Vagina (tissue), 2 donors: ENCODE results near the gene DUSP28. TPM values are rescaled to one million over a fixed set of nuclear protein-coding genes. Genes with fewer than 3 reads are reported as not detected.

Experiments used
- DNase-seq, 2 donors: peaks; one replicate each; pipeline ENCODE4 v3.0.0-alpha.2; 2017; ENCODE audit errors: extremely low spot score in 2 of 2
- H3K27ac ChIP-seq: fragments of 200-600 bp; sonication (generic); one replicate; pipeline ENCODE4 v1.5.1; 2019
- H3K27me3 ChIP-seq: fragments of 200-600 bp; sonication (generic); one replicate; pipeline ENCODE4 v1.5.1; 2019
- H3K36me3 ChIP-seq, 2 donors: fragments of 200-600 bp; sonication (generic); one replicate each; pipeline ENCODE4 v1.5.1; 2017 to 2019
- H3K4me1 ChIP-seq: fragments of 200-600 bp; sonication (generic); one replicate; pipeline ENCODE4 v1.5.1; 2019
- H3K4me3 ChIP-seq, 2 donors: fragments of 200-600 bp; sonication (generic); 1 replicate in 1 of 2; 2 replicates in 1 of 2; pipeline ENCODE4 v1.5.1; 2016 to 2019
- H3K9me3 ChIP-seq: fragments of 200-600 bp; sonication (generic); one replicate; pipeline ENCODE4 v1.5.1; 2019
- CTCF ChIP-seq, 3 experiments: fragments of 450-650 bp in 2 of 3; fragments of 200-600 bp in 1 of 3; sonication (generic) in 1 of 3; IDR thresholded peaks; one replicate each; pipeline ENCODE4 v1.5.1; 2017 to 2019; ENCODE audit warnings: antibody characterized with exemption in 3 of 3, mild to moderate bottlenecking in 2 of 3, moderate library complexity in 2 of 3
- POLR2A ChIP-seq, 2 donors: fragments of 450-650 bp; IDR thresholded peaks; one replicate each; pipeline ENCODE4 v1.6.1; 2017; ENCODE audit warnings: antibody characterized with exemption in 2 of 2, mild to moderate bottlenecking in 2 of 2, moderate library complexity in 2 of 2
- POLR2AphosphoS5 ChIP-seq, 2 donors: sonication (generic); formaldehyde crosslinking; IDR thresholded peaks; one replicate each; pipeline ENCODE4 v1.9.0; 2017; ENCODE audit warnings: antibody characterized with exemption in 2 of 2, mild to moderate bottlenecking in 2 of 2, low read depth in 1 of 2; ENCODE audit not compliant: insufficient read depth in 1 of 2
- intact Hi-C: fragments of 100-400 bp; cut with DNase I; formaldehyde crosslinking; loops from one replicate; pipeline ENCODE4 v1.15.1; 2023
- total RNA-seq: library from RNA; depleted of rRNA; stranded (reverse); fragments of >200 nt; gene quantifications from one replicate; pipeline ENCODE4 v1.2.3, GENCODE V29; 2016

The DUSP28 gene
- total RNA-seq, 1 donor from 2014 or later, result 5.9 TPM

- no peak overlapping the region for H3K27ac ChIP-seq
- H3K4me1 ChIP-seq, result no peaks in the 10 kb centered on the region
- H3K4me3 ChIP-seq, result no peak overlapping the region
- no peaks in the 10 kb centered on the region for H3K27me3 ChIP-seq
- no peak for DNase-seq
- intact Hi-C loops, result no loop called here
- H3K9me3 ChIP-seq, result no peaks in the 10 kb centered on the region
- TF ChIP-seq CTCF (IDR thresholded peaks at IDR 0.05), result no peak
- no peak for TF ChIP-seq POLR2AphosphoS5 (IDR thresholded peaks at IDR 0.05; ENCODE audit: insufficient read depth in 1 of 2, low read depth in 1 of 2)
- TF ChIP-seq POLR2A (IDR thresholded peaks at IDR 0.05), result no peak
- peaks cover 0 to 3% of the 10 kb centered on the region in 2 donors for H3K36me3 ChIP-seq
These were observed 42.3 kb downstream of the DUSP28 start for GRCh38 chr2:240602266-240603050.

- DNase-seq, result no peak
- H3K36me3 ChIP-seq, result no peaks in the 10 kb centered on the region
- H3K27me3 ChIP-seq, result no peaks in the 10 kb centered on the region
- H3K4me1 ChIP-seq, result no peaks in the 10 kb centered on the region
- no peak overlapping the region for H3K27ac ChIP-seq
- TF ChIP-seq POLR2AphosphoS5 (IDR thresholded peaks at IDR 0.05; ENCODE audit: insufficient read depth in 1 of 2, low read depth in 1 of 2) (no peak), POLR2A (IDR thresholded peaks at IDR 0.05) (no peak), CTCF (IDR thresholded peaks at IDR 0.05) (no peak)
- H3K4me3 ChIP-seq, result no peak overlapping the region
- no peaks in the 10 kb centered on the region for H3K9me3 ChIP-seq
- intact Hi-C loops, result no loop called here
These were observed 43.1 kb downstream of the DUSP28 start for GRCh38 chr2:240603081-240603835.

- Histone ChIP-seq H3K4me1 (no peaks in the 10 kb centered on the region), H3K27me3 (no peaks in the 10 kb centered on the region), H3K36me3 (no peaks in the 10 kb centered on the region), H3K9me3 (no peaks in the 10 kb centered on the region), H3K4me3 (no peak overlapping the region), H3K27ac (no peak overlapping the region)
- DNase-seq, result no peak
- TF ChIP-seq CTCF (IDR thresholded peaks at IDR 0.05) (no peak), POLR2A (IDR thresholded peaks at IDR 0.05) (no peak)
- intact Hi-C loops, result no loop called here
These were observed 43.7 kb downstream of the DUSP28 start for GRCh38 chr2:240603846-240604245.

- H3K36me3 ChIP-seq, result no peaks in the 10 kb centered on the region
- TF ChIP-seq CTCF (IDR thresholded peaks at IDR 0.05) (peak in 1 of 3 experiments; percentile 14), POLR2AphosphoS5 (IDR thresholded peaks at IDR 0.05; ENCODE audit: insufficient read depth in 1 of 2, low read depth in 1 of 2) (no peak), POLR2A (IDR thresholded peaks at IDR 0.05) (no peak)
- no peak overlapping the region for H3K27ac ChIP-seq
- no peak overlapping the region for H3K4me3 ChIP-seq
- no peaks in the 10 kb centered on the region for H3K27me3 ChIP-seq
- DNase-seq, result no peak
- H3K9me3 ChIP-seq, result no peaks in the 10 kb centered on the region
- H3K4me1 ChIP-seq, result no peaks in the 10 kb centered on the region
- intact Hi-C loops, result no loop called here
These were observed 44.3 kb downstream of the DUSP28 start for GRCh38 chr2:240604291-240604938.
